ENCODE measurements around the gene TSACC.

DNA sequence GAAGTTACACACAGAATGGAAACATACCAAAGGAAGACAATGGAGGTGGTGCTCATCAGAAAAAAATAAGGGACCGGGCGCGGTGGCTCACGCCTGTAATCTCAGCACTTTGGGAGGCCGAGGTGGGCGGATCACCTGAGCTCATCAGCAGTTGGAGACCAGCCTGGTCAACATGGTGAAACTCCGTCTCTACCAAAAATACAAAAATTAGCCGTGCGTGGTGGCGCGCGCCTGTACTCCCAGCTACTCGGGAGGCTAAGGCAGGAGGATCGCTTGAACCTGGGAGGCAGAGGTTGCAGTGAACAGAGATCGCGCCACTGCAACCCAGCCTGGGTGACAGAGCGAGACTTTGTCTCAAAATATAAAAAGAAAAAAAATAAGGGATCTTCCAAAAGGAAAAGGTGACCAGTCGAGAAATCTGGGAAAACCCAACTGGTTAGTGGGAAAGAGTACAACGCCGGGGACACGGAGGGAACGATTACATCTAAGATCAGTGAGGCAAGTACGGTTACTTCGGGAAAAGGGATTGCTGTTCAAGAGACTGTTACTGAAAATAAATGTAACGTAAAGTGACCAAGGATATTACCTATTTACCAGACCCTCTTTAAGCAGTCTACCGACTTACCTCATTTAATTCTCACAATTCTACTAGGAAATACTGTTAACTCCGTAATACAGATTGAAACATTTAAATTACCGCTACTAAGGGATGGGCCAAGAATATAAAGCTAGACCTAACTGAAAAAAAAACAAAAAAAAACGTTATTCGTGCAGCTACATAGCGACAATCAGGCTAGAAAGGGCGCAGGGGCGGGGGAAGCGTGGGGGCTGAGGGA is 1.1 kb upstream of the TSACC start:
- TF ChIP-seq, protein P1, sequence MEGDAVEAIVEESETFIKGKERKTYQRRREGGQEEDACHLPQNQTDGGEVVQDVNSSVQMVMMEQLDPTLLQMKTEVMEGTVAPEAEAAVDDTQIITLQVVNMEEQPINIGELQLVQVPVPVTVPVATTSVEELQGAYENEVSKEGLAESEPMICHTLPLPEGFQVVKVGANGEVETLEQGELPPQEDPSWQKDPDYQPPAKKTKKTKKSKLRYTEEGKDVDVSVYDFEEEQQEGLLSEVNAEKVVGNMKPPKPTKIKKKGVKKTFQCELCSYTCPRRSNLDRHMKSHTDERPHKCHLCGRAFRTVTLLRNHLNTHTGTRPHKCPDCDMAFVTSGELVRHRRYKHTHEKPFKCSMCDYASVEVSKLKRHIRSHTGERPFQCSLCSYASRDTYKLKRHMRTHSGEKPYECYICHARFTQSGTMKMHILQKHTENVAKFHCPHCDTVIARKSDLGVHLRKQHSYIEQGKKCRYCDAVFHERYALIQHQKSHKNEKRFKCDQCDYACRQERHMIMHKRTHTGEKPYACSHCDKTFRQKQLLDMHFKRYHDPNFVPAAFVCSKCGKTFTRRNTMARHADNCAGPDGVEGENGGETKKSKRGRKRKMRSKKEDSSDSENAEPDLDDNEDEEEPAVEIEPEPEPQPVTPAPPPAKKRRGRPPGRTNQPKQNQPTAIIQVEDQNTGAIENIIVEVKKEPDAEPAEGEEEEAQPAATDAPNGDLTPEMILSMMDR (IDR thresholded peaks at IDR 0.05), result no peak
- no peak for TF ChIP-seq POLR2A (IDR thresholded peaks at IDR 0.05)
